Measurements from ENCODE around the gene SLC5A2. TPM values are rescaled to one million over a fixed set of nuclear protein-coding genes. Genes with fewer than 3 reads are reported as not detected.

SLC5A2 gene
- total and polyA plus RNA-seq, 12 donors, result 0.11 to 3.0 (median 1.3) TPM; not detected in 8

- H3K27me3 ChIP-seq, result no peaks in the 10 kb centered on the region
- DNase-seq, result no peak
- H3K27ac ChIP-seq, result no peak overlapping the region
- no peaks in the 10 kb centered on the region for H3K4me1 ChIP-seq (replicated peaks in 1 of 2)
- no peaks in the 10 kb centered on the region for H3K9me3 ChIP-seq (replicated peaks in 1 of 3)
- TF ChIP-seq POLR2A (IDR thresholded peaks at IDR 0.05) (no peak), CTCF (IDR thresholded peaks at IDR 0.05) (no peak)
- peaks cover 0 to 72% of the 10 kb centered on the region in 2 donors for H3K36me3 ChIP-seq (replicated peaks in 1 of 2)
- WGBS, 4 donors, result 82 to 90% (median 86%) methylated on average over 8 to 10 of the region's 10 CpGs
- H3K4me3 ChIP-seq, result no peak overlapping the region
- intact Hi-C loops (cut with DNase I), result loop anchor here in 1 of 2 donors (10.0 kb wide), 1 partner anchor 368 kb away; no protein-coding TSS in a partner anchor
Measured at GRCh38 chr16:31496670-31497069, 13.7 kb downstream of the SLC5A2 start.

DNA sequence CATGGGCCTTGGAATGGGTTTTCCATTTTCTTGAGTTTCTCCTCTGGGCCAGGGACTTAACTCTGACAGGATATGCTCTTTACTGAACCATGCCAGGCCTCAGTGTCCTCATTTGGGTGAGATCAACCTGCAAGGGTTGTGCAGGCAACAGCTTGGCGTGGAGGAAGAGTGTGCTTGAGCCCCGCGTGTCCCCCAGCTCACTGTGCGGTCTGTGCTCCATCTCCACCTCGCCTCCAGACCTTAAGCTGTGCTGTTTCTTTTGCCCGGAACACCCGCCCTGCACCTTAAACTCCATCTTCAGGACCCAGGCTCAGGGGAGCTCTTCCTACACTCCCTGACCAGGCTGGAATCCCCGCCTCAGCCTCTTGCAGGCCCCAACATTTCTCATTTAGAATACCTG, 15.6 kb downstream of the SLC5A2 start:
- intact Hi-C loops (cut with DNase I), result loop anchor here in 1 of 2 donors (10.0 kb wide), 1 partner anchor 366 kb away; no protein-coding TSS in a partner anchor
- Histone ChIP-seq H3K4me1 (replicated peaks in 1 of 2) (no peaks in the 10 kb centered on the region), H3K9me3 (replicated peaks in 1 of 3) (no peaks in the 10 kb centered on the region), H3K4me3 (no peak overlapping the region), H3K36me3 (replicated peaks in 1 of 2) (peaks cover 0 to 54% of the 10 kb centered on the region in 2 donors), H3K27me3 (no peaks in the 10 kb centered on the region), H3K27ac (no peak overlapping the region)
- TF ChIP-seq POLR2A (IDR thresholded peaks at IDR 0.05) (no peak), CTCF (IDR thresholded peaks at IDR 0.05) (no peak)
- WGBS, 4 donors, result 97 to 99% (median 98%) methylated on average over 8 of the region's 8 CpGs
- no peak for DNase-seq

GRCh38 chr16:31499928-31500327, 17.0 kb downstream of the SLC5A2 start:
- Histone ChIP-seq H3K27ac (no peak overlapping the region), H3K27me3 (no peaks in the 10 kb centered on the region), H3K4me3 (no peak overlapping the region), H3K4me1 (replicated peaks in 1 of 2) (no peaks in the 10 kb centered on the region), H3K9me3 (replicated peaks in 1 of 3) (no peaks in the 10 kb centered on the region), H3K36me3 (replicated peaks in 1 of 2) (peaks cover 0 to 42% of the 10 kb centered on the region in 2 donors)
- no peak for DNase-seq
- TF ChIP-seq POLR2A (IDR thresholded peaks at IDR 0.05) (no peak), CTCF (IDR thresholded peaks at IDR 0.05) (no peak)
- intact Hi-C loops (cut with DNase I), result loop anchor here in 1 of 2 donors (10.0 kb wide), 2 partner anchors 215 to 365 kb away; a partner anchor contains a TSS
- WGBS, 4 donors, result 88 to 97% (median 94%) methylated on average over 8 of the region's 8 CpGs

DNA sequence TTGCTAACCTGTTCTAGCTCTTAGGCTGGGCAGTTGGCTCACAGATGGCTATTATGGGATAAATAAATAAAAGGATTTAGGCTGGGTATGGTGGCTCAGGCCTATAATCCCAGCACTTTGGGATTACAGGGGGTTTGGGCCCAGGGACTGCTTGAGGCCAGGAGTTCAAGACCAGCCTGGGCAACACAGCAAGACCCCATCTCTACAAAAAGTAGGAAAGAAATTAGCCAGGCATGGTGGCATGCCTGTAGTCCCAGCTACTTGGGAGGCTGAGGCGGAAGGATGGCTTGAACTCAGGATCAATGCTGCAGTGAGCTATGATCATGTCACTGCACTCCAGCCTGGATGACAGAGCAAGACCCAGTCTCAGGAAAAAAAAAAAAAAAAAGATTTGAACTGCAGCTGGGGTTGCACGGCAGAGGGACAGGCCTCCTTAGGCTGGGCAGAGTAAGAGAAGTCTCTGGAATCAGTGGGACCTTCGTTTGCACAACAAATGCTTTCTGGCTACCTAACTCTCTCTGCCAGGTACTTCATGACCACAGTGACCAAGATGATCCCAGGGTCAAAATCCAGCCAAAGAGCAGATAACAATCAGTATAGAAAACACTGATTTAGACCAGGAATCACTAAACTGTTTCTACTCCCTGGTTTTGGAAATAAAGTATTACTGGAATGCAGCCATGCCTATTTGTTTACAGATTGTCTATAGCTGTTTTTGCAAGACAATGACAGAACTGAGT, 18.5 kb downstream of the SLC5A2 start:
- TF ChIP-seq POLR2A (IDR thresholded peaks at IDR 0.05) (no peak), CTCF (IDR thresholded peaks at IDR 0.05) (no peak)

More for the DNA sequence above, 18.5 kb downstream of the SLC5A2 start:
- WGBS, 4 donors, result 74 to 88% (median 84%) methylated on average over 3 of the region's 3 CpGs
- Histone ChIP-seq H3K9me3 (replicated peaks in 1 of 3) (no peaks in the 10 kb centered on the region), H3K4me3 (no peak overlapping the region), H3K36me3 (replicated peaks in 1 of 2) (peaks cover 0 to 40% of the 10 kb centered on the region in 2 donors), H3K4me1 (replicated peaks in 1 of 2) (peaks cover 0 to 5% of the 10 kb centered on the region in 2 donors), H3K27ac (no peak overlapping the region), H3K27me3 (no peaks in the 10 kb centered on the region)
- no peak for DNase-seq
- intact Hi-C loops (cut with DNase I), result loop anchor here in 1 of 2 donors (10.0 kb wide), 1 partner anchor 213 kb away; a partner anchor contains a TSS

Measured in adrenal gland (tissue), 12 donors.